H9 (cell line): ENCODE measurements around the gene ZNF444. TPM values are rescaled to one million over a fixed set of nuclear protein-coding genes. Genes with fewer than 3 reads are reported as not detected.
"Not testable (repeated sequence)": the region's sequence is repeated elsewhere in the genome, so short reads cannot be mapped to it uniquely, and the experiment has no call there.

Source experiments
- DNase-seq: peaks from one replicate; pipeline ENCODE4 v3.0.0-alpha.2; 2017
- H2AFZ ChIP-seq: one replicate; pipeline ENCODE4 v1.6.1; 2013; ENCODE audit warnings: mild to moderate bottlenecking, low read length, control low read depth, moderate library complexity
- H2AK5ac ChIP-seq: 2 replicates; pipeline ENCODE4 v1.6.1; 2013; ENCODE audit warnings: low read length, control low read depth, mixed read lengths; ENCODE audit not compliant: insufficient read length
- H2BK120ac ChIP-seq: one replicate; pipeline ENCODE4 v1.6.1; 2013; ENCODE audit warnings: low read depth, mild to moderate bottlenecking, low read length, control low read depth, inconsistent platforms; ENCODE audit not compliant: poor library complexity, severe bottlenecking
- H2BK12ac ChIP-seq: 2 replicates; pipeline ENCODE4 v1.6.1; 2013; ENCODE audit warnings: low read length, control low read depth, mixed read lengths, low read depth; ENCODE audit not compliant: insufficient read length
- H2BK15ac ChIP-seq: 2 replicates; pipeline ENCODE4 v1.6.1; 2013; ENCODE audit warnings: low read depth, low read length, control low read depth
- H2BK20ac ChIP-seq: one replicate; pipeline ENCODE4 v1.6.1; 2013; ENCODE audit warnings: low read depth, mild to moderate bottlenecking, low read length, control low read depth, inconsistent platforms; ENCODE audit not compliant: poor library complexity, severe bottlenecking
- H2BK5ac ChIP-seq: 2 replicates; pipeline ENCODE4 v1.6.1; 2013; ENCODE audit warnings: low read length, control low read depth, mixed read lengths; ENCODE audit not compliant: insufficient read length
- H3K14ac ChIP-seq: 2 replicates; pipeline ENCODE4 v1.6.1; 2013; ENCODE audit warnings: low read length, control low read depth; ENCODE audit not compliant: insufficient read depth
- H3K18ac ChIP-seq: 2 replicates; pipeline ENCODE4 v1.6.1; 2013; ENCODE audit warnings: low read depth, mild to moderate bottlenecking, mixed read lengths, low read length, control low read depth; ENCODE audit not compliant: insufficient read length
- H3K23ac ChIP-seq: 2 replicates; pipeline ENCODE4 v1.6.1; 2013; ENCODE audit warnings: low read length, control low read depth, mixed read lengths, low read depth; ENCODE audit not compliant: insufficient read length
- H3K23me2 ChIP-seq: 2 replicates; pipeline ENCODE4 v1.6.1; 2013; ENCODE audit warnings: low read depth, mild to moderate bottlenecking, mixed read lengths, low read length, control low read depth; ENCODE audit not compliant: insufficient read length, poor library complexity, severe bottlenecking
- H3K27ac ChIP-seq: 2 replicates; pipeline ENCODE4 v1.5.1; 2013; ENCODE audit warnings: low read length, control low read depth, mixed read lengths, low read depth; ENCODE audit not compliant: insufficient read length
- H3K27me3 ChIP-seq: 2 replicates; pipeline ENCODE4 v1.6.1; 2013; ENCODE audit warnings: low read length, control low read depth, inconsistent platforms; ENCODE audit not compliant: insufficient read depth
- H3K4ac ChIP-seq: 2 replicates; pipeline ENCODE4 v1.6.1; 2013; ENCODE audit warnings: low read depth, mild to moderate bottlenecking, control low read depth, inconsistent platforms, low read length, moderate library complexity
- H3K4me1 ChIP-seq: 2 replicates; pipeline ENCODE4 v1.6.1; 2013; ENCODE audit warnings: low read length, control low read depth, inconsistent platforms; ENCODE audit not compliant: insufficient read depth
- H3K4me2 ChIP-seq: 2 replicates; pipeline ENCODE4 v1.6.1; 2013; ENCODE audit warnings: low read length, control low read depth, mixed read lengths; ENCODE audit not compliant: insufficient read length, insufficient read depth
- H3K56ac ChIP-seq: 2 replicates; pipeline ENCODE4 v1.6.1; 2013; ENCODE audit warnings: low read depth, mild to moderate bottlenecking, mixed read lengths, low read length, control low read depth; ENCODE audit not compliant: insufficient read length
- H3K79me1 ChIP-seq: 2 replicates; pipeline ENCODE4 v1.6.1; 2013; ENCODE audit warnings: low read depth, mild to moderate bottlenecking, moderate library complexity, low read length, control low read depth, inconsistent platforms; ENCODE audit not compliant: insufficient read depth, poor library complexity, severe bottlenecking
- H3K79me2 ChIP-seq: 2 replicates; pipeline ENCODE4 v1.6.1; 2013; ENCODE audit warnings: low read length, control low read depth, inconsistent platforms; ENCODE audit not compliant: insufficient read depth
- H3K9ac ChIP-seq: 2 replicates; pipeline ENCODE4 v1.6.1; 2013; ENCODE audit warnings: low read length, control low read depth, mixed read lengths; ENCODE audit not compliant: insufficient read length; ENCODE audit errors: extremely low read depth
- H3K9me3 ChIP-seq: one replicate; pipeline ENCODE4 v1.6.1; 2013; ENCODE audit warnings: low read depth, low read length, inconsistent platforms; ENCODE audit not compliant: control insufficient read depth
- H3T11ph ChIP-seq: one replicate; pipeline ENCODE4 v1.6.1; 2013; ENCODE audit warnings: mild to moderate bottlenecking, low read length, control low read depth, inconsistent platforms
- H4K20me1 ChIP-seq: one replicate; pipeline ENCODE4 v1.6.1; 2013; ENCODE audit not compliant: control insufficient read depth, insufficient read length, insufficient read depth
- H4K5ac ChIP-seq: 2 replicates; pipeline ENCODE4 v1.6.1; 2013; ENCODE audit warnings: low read depth, mild to moderate bottlenecking, mixed read lengths, low read length, control low read depth; ENCODE audit not compliant: insufficient read length
- H4K8ac ChIP-seq: replicated peaks from 2 replicates; pipeline ENCODE4 v1.6.1; 2013; ENCODE audit warnings: low read length, control low read depth, mixed read lengths, low read depth; ENCODE audit not compliant: insufficient read length
- H4K91ac ChIP-seq: 2 replicates; pipeline ENCODE4 v1.6.1; 2013; ENCODE audit warnings: low read depth, mild to moderate bottlenecking, moderate library complexity, mixed read lengths, low read length, control low read depth; ENCODE audit not compliant: insufficient read length
- H3K27ac Mint-ChIP-seq, 3 experiments: 2 replicates in 2 of 3; 3 replicates in 1 of 3; pipeline ENCODE4 v1.8.0; 2020 to 2021; ENCODE audit warnings: mixed read lengths in 3 of 3, mild to moderate bottlenecking in 1 of 3, moderate library complexity in 1 of 3
- H3K27me3 Mint-ChIP-seq: 2 replicates; pipeline ENCODE4 v1.8.0; 2021; ENCODE audit warnings: low read depth, mild to moderate bottlenecking, moderate library complexity, mixed read lengths
- H3K36me3 Mint-ChIP-seq, 3 experiments: 2 replicates in 2 of 3; 3 replicates in 1 of 3; pipeline ENCODE4 v1.8.0; 2020 to 2021; ENCODE audit warnings: low read depth in 3 of 3, mixed read lengths in 3 of 3; ENCODE audit not compliant: insufficient read depth in 1 of 3
- H3K4me1 Mint-ChIP-seq, 2 experiments: 2 replicates each; pipeline ENCODE4 v1.8.0; 2020; ENCODE audit warnings: mixed read lengths in 2 of 2
- H3K4me3 Mint-ChIP-seq, 2 experiments: 2 replicates in 1 of 2; 3 replicates in 1 of 2; pipeline ENCODE4 v1.8.0; 2020 to 2021; ENCODE audit warnings: mild to moderate bottlenecking in 2 of 2, mixed read lengths in 2 of 2, moderate library complexity in 1 of 2
- H3K9me3 Mint-ChIP-seq, 2 experiments: 2 replicates in 1 of 2; 3 replicates in 1 of 2; pipeline ENCODE4 v1.8.0; 2020; ENCODE audit warnings: mild to moderate bottlenecking in 2 of 2, mixed read lengths in 2 of 2, moderate library complexity in 1 of 2
- WGBS: extraction: QIAGEN DNeasy Blood & Tissue Kit; methylation state at CpG from one replicate; pipeline ENCODE4 v1.1.7; 2013; ENCODE audit warnings: missing lambda C conversion rate, low lambda C conversion rate, mixed read lengths; ENCODE audit not compliant: insufficient read length; ENCODE audit errors: extremely low coverage; 5-methylcytosine and 5-hydroxymethylcytosine counted together
- total RNA-seq: library from RNA; stranded (reverse); gene quantifications from 2 replicates; pipeline ENCODE4 v1.2.1, GENCODE V29; 2021
- TF ChIP-seq, protein P1 (sequence below): fragments of 200-600 bp; sonication (generic); conservative IDR thresholded peaks from 3 replicates; pipeline ENCODE4 v1.8.0; 2021; ENCODE audit warnings: antibody characterized with exemption, mild to moderate bottlenecking

The ZNF444 gene
- total RNA-seq, 1 experiment from 2014 or later = 49.7 TPM

DNA sequence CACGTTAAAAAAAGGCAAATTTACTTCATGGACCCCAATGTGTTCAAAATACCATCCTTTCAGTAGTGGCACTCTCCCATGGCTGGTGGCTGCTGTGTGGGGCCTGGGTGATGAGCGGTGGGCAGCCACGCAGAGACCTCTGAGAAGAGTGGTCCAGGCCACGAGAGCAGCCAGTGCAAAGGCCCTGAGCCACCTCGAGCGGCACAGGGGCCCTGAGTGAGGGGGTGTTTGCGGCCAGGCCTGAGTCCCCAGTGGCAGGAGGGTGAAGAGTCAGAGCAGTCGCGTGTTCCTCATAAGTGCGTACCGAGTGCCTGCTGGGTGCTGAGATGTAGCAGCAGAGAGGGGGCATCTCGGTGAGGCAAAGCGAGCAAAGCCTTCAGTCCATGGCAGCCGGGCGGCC is 7.0 kb downstream of the ZNF444 start:
- H4K20me1 ChIP-seq = peaks cover 6% of the 10 kb centered on the region
- H3K18ac ChIP-seq = no peak overlapping the region
- H4K5ac ChIP-seq = no peak overlapping the region
- H3K4me3 Mint-ChIP-seq = no peak overlapping the region
- H3K36me3 Mint-ChIP-seq = peaks cover 17 to 34% (median 33%) of the 10 kb centered on the region in 3 experiments
- no peak overlapping the region for H4K91ac ChIP-seq
- H3K79me1 ChIP-seq = no peaks in the 10 kb centered on the region
- H2BK20ac ChIP-seq = no peak overlapping the region
- H2AK5ac ChIP-seq = no peak overlapping the region
- H3K23ac ChIP-seq = no peak overlapping the region
- H2AFZ ChIP-seq = no peak overlapping the region
- no peak overlapping the region for H3K4me2 ChIP-seq
- no peak overlapping the region for H3K9ac ChIP-seq
- no peaks in the 10 kb centered on the region for H3K9me3 ChIP-seq
- no peak overlapping the region for H4K8ac ChIP-seq
- no peaks in the 10 kb centered on the region for H3K23me2 ChIP-seq
- peaks cover 5% of the 10 kb centered on the region; the same call in 1 of the 2 replicates for H3K79me2 ChIP-seq
- no peak overlapping the region for H2BK5ac ChIP-seq
- H3K27me3 ChIP-seq = no peaks in the 10 kb centered on the region
- no peak overlapping the region for H2BK12ac ChIP-seq
- H3T11ph ChIP-seq = no peak overlapping the region
- peaks cover 11 to 12% of the 10 kb centered on the region in 2 experiments for H3K4me1 Mint-ChIP-seq
- no peak overlapping the region for H2BK15ac ChIP-seq
- H3K27ac ChIP-seq = no peak overlapping the region
- no peak overlapping the region for H2BK120ac ChIP-seq
- DNase-seq = no peak
- no CpG with 5 or more reads among the region's 15 CpGs for WGBS
- H3K27me3 Mint-ChIP-seq = no peaks in the 10 kb centered on the region
- H3K4me1 ChIP-seq = peaks cover under 1% of the 10 kb centered on the region; the same call in 1 of the 2 replicates
- TF ChIP-seq, protein P1, sequence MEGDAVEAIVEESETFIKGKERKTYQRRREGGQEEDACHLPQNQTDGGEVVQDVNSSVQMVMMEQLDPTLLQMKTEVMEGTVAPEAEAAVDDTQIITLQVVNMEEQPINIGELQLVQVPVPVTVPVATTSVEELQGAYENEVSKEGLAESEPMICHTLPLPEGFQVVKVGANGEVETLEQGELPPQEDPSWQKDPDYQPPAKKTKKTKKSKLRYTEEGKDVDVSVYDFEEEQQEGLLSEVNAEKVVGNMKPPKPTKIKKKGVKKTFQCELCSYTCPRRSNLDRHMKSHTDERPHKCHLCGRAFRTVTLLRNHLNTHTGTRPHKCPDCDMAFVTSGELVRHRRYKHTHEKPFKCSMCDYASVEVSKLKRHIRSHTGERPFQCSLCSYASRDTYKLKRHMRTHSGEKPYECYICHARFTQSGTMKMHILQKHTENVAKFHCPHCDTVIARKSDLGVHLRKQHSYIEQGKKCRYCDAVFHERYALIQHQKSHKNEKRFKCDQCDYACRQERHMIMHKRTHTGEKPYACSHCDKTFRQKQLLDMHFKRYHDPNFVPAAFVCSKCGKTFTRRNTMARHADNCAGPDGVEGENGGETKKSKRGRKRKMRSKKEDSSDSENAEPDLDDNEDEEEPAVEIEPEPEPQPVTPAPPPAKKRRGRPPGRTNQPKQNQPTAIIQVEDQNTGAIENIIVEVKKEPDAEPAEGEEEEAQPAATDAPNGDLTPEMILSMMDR = no peak
- 0 out of 7 replicates have a peak overlapping the region, but pooled peaks of 1 of the 3 experiments have one; percentile 59 for H3K27ac Mint-ChIP-seq
- no peaks in the 10 kb centered on the region for H3K9me3 Mint-ChIP-seq
- H3K14ac ChIP-seq = no peak overlapping the region
- no peak overlapping the region for H3K56ac ChIP-seq
- no peak overlapping the region for H3K4ac ChIP-seq

- H3K4ac ChIP-seq, H4K8ac ChIP-seq, H3K79me2 ChIP-seq, H3K14ac ChIP-seq, H3K27ac Mint-ChIP-seq, DNase-seq, H3K9me3 Mint-ChIP-seq, H3K23me2 ChIP-seq, H3K27me3 ChIP-seq, H3K27me3 Mint-ChIP-seq, H2AFZ ChIP-seq, H3K4me3 Mint-ChIP-seq, H3K23ac ChIP-seq, H2BK5ac ChIP-seq, H2BK15ac ChIP-seq, H3K18ac ChIP-seq, H2BK12ac ChIP-seq, H3K79me1 ChIP-seq, H2AK5ac ChIP-seq, H4K5ac ChIP-seq, H3K4me1 ChIP-seq, H3K27ac ChIP-seq, H4K20me1 ChIP-seq, H4K91ac ChIP-seq, H2BK20ac ChIP-seq, H3K4me2 ChIP-seq, H3K56ac ChIP-seq, H3T11ph ChIP-seq, H3K9ac ChIP-seq, H2BK120ac ChIP-seq, H3K9me3 ChIP-seq: not testable (repeated sequence)
- peaks cover 17 to 38% (median 33%) of the 10 kb centered on the region in 3 experiments for H3K36me3 Mint-ChIP-seq
- WGBS = no CpG with 5 or more reads among the region's 12 CpGs
- H3K4me1 Mint-ChIP-seq = peaks cover 20 to 21% of the 10 kb centered on the region in 2 experiments
Observed at GRCh38 chr19:56148955-56149655, 8.0 kb downstream of the ZNF444 start.
